GM23338 (cell line): ENCODE measurements around the gene NUP88.

Experiments used
- CREB1 ChIP-seq: fragments of 250-450 bp; sonication (Bioruptor Pico); IDR thresholded peaks from 2 replicates; pipeline ENCODE4 v1.5.0; 2020; ENCODE audit warnings: low read depth, mild to moderate bottlenecking, moderate library complexity
- CTCF ChIP-seq, 2 experiments: fragments of 200-600 bp in 1 of 2; sonication (generic) in 1 of 2; conservative IDR thresholded peaks; 2 replicates each; pipeline versions ENCODE4 v1.5.1 to v1.6.1; 2016 to 2017; ENCODE audit warnings: antibody characterized with exemption in 2 of 2, low read depth in 2 of 2, mild to moderate bottlenecking in 2 of 2, moderate library complexity in 1 of 2
- EZH2 ChIP-seq: fragments of 200-600 bp; sonication (generic); IDR thresholded peaks from one replicate; pipeline ENCODE4 v1.8.0; 2017; ENCODE audit warnings: antibody characterized with exemption, mild to moderate bottlenecking, low read depth; ENCODE audit not compliant: unreplicated experiment
- NANOG ChIP-seq: IDR thresholded peaks from 2 replicates; pipeline ENCODE4 v1.6.1; 2016; ENCODE audit warnings: antibody characterized with exemption, borderline replicate concordance
- POLR2AphosphoS5 ChIP-seq: IDR thresholded peaks from 2 replicates; pipeline ENCODE4 v1.6.1; 2016; ENCODE audit warnings: antibody characterized with exemption, low read depth
- REST ChIP-seq: IDR thresholded peaks from one replicate; pipeline ENCODE4 v1.6.1; 2018; ENCODE audit warnings: antibody characterized with exemption; ENCODE audit not compliant: unreplicated experiment
- ZNF114 ChIP-seq: fragments of 250-450 bp; sonication (Bioruptor Pico); IDR thresholded peaks from 2 replicates; pipeline ENCODE4 v1.5.0; 2020; ENCODE audit warnings: mild to moderate bottlenecking, moderate library complexity

- TF ChIP-seq CTCF (conservative IDR thresholded peaks at IDR 0.05; ENCODE audit: low read depth in 2 of 2): no peak
- no peak for TF ChIP-seq POLR2AphosphoS5
- TF ChIP-seq ZNF114 (CRISPR knock-in tag): no peak
- no peak for TF ChIP-seq REST
- no peak for TF ChIP-seq CREB1
- no peak for TF ChIP-seq EZH2
- no peak for TF ChIP-seq NANOG
Observed at GRCh38 chr17:5391678-5392077, 27.8 kb downstream of the NUP88 start.
